ENCODE data around the gene RPL35A. TPM values are rescaled to one million over a fixed set of nuclear protein-coding genes. Genes with fewer than 3 reads are reported as not detected.

Gene RPL35A
- total RNA-seq, 2 donors from 2014 or later: 277 to 520 TPM

DNA sequence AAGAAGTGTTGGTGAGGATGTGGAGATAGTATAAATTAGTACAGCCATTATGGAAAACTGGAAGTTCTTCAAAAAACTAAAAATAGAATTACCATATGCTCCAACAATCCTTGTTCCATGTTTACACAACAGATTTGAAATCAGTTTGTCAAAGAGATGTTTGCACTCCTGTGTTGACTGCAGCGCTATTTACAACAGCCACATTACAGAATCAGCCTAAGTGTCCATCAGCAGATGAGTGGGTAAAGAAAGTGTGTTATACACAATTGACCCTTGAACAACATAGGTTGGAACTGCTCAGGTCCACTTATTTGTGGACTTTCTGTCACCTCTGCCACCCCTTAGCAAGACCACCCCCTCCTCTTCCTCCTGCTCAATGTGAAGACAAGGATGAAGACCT is 44.7 kb downstream of the RPL35A start:
- Histone ChIP-seq H3K4me1 (ENCODE audit: control insufficient read depth in 1 of 2, low read depth in 2 of 2) (no peaks in the 10 kb centered on the region), H3K27ac (no peak overlapping the region)

DNA sequence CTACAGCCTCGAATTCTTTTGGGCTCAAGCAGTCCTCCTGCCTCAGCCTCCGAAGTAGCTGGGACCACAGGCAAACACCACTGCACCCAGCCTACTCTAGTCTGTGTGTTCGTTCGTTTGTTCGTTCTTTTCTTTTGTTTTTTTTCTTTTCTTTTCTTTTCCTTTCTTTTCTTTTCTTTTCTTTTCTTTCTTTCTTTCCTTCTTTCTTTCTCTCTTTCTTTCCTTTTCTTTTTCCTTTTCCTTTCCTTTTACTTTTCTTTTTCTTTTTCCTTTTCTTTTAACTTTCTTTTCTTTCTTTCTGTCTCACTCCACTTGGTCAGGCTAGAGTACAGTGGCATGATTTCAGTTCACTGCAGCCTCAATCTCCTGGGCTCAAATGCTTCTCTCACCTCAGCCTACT is 46.9 kb downstream of the RPL35A start:
- Histone ChIP-seq H3K9me3 (no peaks in the 10 kb centered on the region), H3K27ac (no peak overlapping the region), H3K4me1 (ENCODE audit: control insufficient read depth in 1 of 2, low read depth in 2 of 2) (no peaks in the 10 kb centered on the region), H3K4me3 (no peak overlapping the region), H3K27me3 (replicated peaks; ENCODE audit: insufficient read depth) (no peaks in the 10 kb centered on the region), H3K36me3 (no peaks in the 10 kb centered on the region)
- DNase-seq (ENCODE audit: low spot score) (no peak), ATAC-seq (ENCODE audit: insufficient number of reproducible peaks, low FRiP score, low read depth) (no peak)
- TF ChIP-seq CTCF (IDR thresholded peaks at IDR 0.05): no peak

More for the DNA sequence above, 44.7 kb downstream of the RPL35A start:
- no peak for ATAC-seq (ENCODE audit: insufficient number of reproducible peaks, low FRiP score, low read depth)
- no peak for DNase-seq (ENCODE audit: low spot score)
- no peaks in the 10 kb centered on the region for H3K36me3 ChIP-seq
- no peak for TF ChIP-seq CTCF (IDR thresholded peaks at IDR 0.05)
- H3K4me3 ChIP-seq: no peak overlapping the region
- H3K9me3 ChIP-seq: no peaks in the 10 kb centered on the region
- no peaks in the 10 kb centered on the region for H3K27me3 ChIP-seq (replicated peaks; ENCODE audit: insufficient read depth)

DNA sequence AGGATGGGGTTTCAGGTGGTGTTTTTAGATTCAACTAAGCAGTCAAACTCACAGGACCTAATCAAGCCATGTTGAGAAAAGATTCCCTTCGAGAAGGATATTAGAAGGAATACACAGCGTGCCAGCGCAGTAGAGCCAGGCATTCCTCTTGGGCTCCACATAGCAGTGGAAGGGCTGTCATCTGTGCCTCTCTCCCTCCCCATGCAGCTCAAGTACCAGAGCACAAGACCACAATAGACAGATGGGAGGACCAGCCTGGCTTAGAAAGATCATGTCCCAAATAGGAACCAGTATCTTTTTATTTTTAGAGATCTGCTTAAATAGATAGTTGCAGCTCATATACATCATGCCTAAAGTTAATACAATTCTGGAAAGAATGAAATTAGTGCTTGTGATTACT is 47.9 kb downstream of the RPL35A start:
- no peaks in the 10 kb centered on the region for H3K36me3 ChIP-seq
- ATAC-seq (ENCODE audit: insufficient number of reproducible peaks, low FRiP score, low read depth) (no peak), DNase-seq (ENCODE audit: low spot score) (no peak)
- H3K4me1 ChIP-seq (ENCODE audit: control insufficient read depth in 1 of 2, low read depth in 2 of 2): no peaks in the 10 kb centered on the region
- TF ChIP-seq CTCF (IDR thresholded peaks at IDR 0.05): no peak
- no peak overlapping the region for H3K27ac ChIP-seq
- H3K4me3 ChIP-seq: no peak overlapping the region
- no peaks in the 10 kb centered on the region for H3K27me3 ChIP-seq (replicated peaks; ENCODE audit: insufficient read depth)
- no peaks in the 10 kb centered on the region for H3K9me3 ChIP-seq

Other genes starting within 250 kb of the RPL35A start
- gene RUBCN, start 213.3 kb upstream of the RPL35A start, total RNA-seq: 10 to 100 TPM; 52.1 to 67.3 TPM
- gene FYTTD1, start 200.3 kb upstream of the RPL35A start, total RNA-seq: 10 to 100 TPM; 20.4 to 47.3 TPM
- gene LRCH3, start 158.9 kb upstream of the RPL35A start, total RNA-seq: 10 to 100 TPM; 66.7 to 87.6 TPM
- 1 to 10 TPM; 1.2 to 4.1 TPM for gene LMLN, start 10.0 kb downstream of the RPL35A start, total RNA-seq

All from thoracic aorta (tissue), 2 donors.